Ectodermal cell (in vitro differentiated cells): Measurements from ENCODE around the gene FAM163A.
"Not testable (repeated sequence)": the region's sequence is repeated elsewhere in the genome, so short reads cannot be mapped to it uniquely, and the experiment has no call there.

Source experiments
- H3K27ac ChIP-seq: 2 replicates; pipeline ENCODE4 v1.7.0; 2013; ENCODE audit warnings: mild to moderate bottlenecking, low read depth, low read length; ENCODE audit not compliant: insufficient read depth, poor library complexity, severe bottlenecking
- H3K27me3 ChIP-seq: 2 replicates; pipeline ENCODE4 v1.7.0; 2013; ENCODE audit warnings: mild to moderate bottlenecking, low read length; ENCODE audit not compliant: insufficient read depth, control insufficient read depth, poor library complexity, severe bottlenecking
- H3K36me3 ChIP-seq: one replicate; pipeline ENCODE4 v1.7.0; 2013; ENCODE audit warnings: low read length; ENCODE audit not compliant: control insufficient read depth, insufficient read depth
- H3K4me1 ChIP-seq: one replicate; pipeline ENCODE4 v1.7.0; 2013; ENCODE audit warnings: low read length; ENCODE audit not compliant: control insufficient read depth, insufficient read depth
- H3K4me3 ChIP-seq: 2 replicates; pipeline ENCODE4 v1.7.0; 2013; ENCODE audit warnings: low read depth, low read length, control low read depth; ENCODE audit not compliant: insufficient read depth
- H3K9me3 ChIP-seq: 2 replicates; pipeline ENCODE4 v1.7.0; 2013; ENCODE audit warnings: mild to moderate bottlenecking, low read length, moderate library complexity; ENCODE audit not compliant: control insufficient read depth
- WGBS, 2 experiments: methylation state at CpG; one replicate each; pipeline ENCODE4 v1.1.7; 2013; ENCODE audit warnings: missing lambda C conversion rate in 2 of 2; 5-methylcytosine and 5-hydroxymethylcytosine counted together

The FAM163A gene

DNA sequence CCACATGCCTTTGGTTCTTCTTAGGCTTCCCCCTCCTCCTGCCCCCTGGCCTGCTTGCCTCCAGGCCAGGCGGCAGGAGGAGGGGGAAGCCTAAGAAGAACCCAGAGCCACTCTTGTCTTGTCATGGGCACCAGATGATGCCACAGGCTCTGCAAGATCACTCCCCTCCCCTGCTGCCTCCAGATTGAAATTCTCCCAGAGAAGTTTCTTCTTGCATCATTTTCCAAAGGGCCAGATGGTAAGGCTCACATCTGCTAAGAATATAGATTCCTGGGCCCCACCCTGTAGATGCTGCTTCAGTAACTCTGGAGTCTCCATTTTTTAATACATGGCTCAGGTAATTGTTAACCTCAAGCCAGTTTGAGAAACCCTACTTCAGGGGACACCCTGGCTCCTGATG, 60.8 kb downstream of the FAM163A start:
- WGBS, 2 experiments: 82 to 86% methylated on average over 1 of the region's 1 CpG

DNA sequence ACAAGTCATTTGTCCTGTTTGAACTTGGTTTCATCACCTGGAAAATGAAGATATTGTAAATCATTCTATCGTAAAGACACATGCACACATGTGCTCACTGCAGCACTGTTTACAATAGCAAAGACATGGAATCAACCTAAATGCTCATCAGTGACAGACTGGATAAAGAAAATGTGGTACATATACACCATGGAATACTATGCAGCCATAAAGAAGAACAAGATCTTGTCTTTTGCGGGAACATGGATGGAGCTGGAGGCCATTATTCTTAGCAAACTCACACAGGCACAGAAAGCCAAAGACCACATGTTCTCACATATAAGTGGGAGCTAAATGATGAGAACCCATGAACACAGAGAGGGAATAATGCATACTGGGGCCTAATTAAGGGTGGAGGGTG, 61.3 kb downstream of the FAM163A start:
- not testable (repeated sequence) for H3K27me3 ChIP-seq, H3K4me1 ChIP-seq, H3K4me3 ChIP-seq, H3K27ac ChIP-seq, H3K36me3 ChIP-seq, H3K9me3 ChIP-seq
- 86 to 90% methylated on average over 1 to 2 of the region's 2 CpGs for WGBS, 2 experiments

More for the DNA sequence above, 60.8 kb downstream of the FAM163A start:
- H3K9me3 ChIP-seq: no peaks in the 10 kb centered on the region
- no peaks in the 10 kb centered on the region for H3K4me1 ChIP-seq
- H3K36me3 ChIP-seq: no peaks in the 10 kb centered on the region
- no peak overlapping the region for H3K27ac ChIP-seq
- H3K4me3 ChIP-seq: no peak overlapping the region
- H3K27me3 ChIP-seq: no peaks in the 10 kb centered on the region

GRCh38 chr1:179805291-179806195, 62.5 kb downstream of the FAM163A start:
- Histone ChIP-seq H3K36me3 (no peaks in the 10 kb centered on the region), H3K27me3 (no peaks in the 10 kb centered on the region), H3K9me3 (no peaks in the 10 kb centered on the region), H3K4me1 (no peaks in the 10 kb centered on the region), H3K4me3 (no peak overlapping the region), H3K27ac (no peak overlapping the region)
- 93 to 94% methylated on average over 19 of the region's 19 CpGs for WGBS, 2 experiments

DNA sequence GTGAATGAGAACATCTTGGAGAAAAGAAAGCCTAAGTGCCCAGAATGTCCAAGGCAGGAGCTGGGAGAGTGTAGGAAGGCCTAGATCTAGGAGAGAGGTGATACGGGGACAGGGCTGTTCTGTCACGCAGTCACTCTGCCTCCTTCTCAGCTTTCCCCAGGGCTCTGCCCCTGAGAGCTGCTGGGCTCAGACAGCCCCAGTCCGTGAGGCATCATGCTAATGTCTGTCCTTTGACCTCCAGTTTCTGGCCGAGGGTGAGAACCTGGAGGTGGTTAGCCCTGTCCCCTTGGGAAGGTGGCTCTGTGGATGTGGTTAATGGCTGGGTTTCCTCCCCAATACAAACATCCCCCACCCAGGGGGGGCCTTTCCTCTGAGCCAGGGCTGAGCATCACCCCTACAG, 63.2 kb downstream of the FAM163A start:
- no peak overlapping the region for H3K27ac ChIP-seq
- H3K4me1 ChIP-seq: no peaks in the 10 kb centered on the region
- H3K4me3 ChIP-seq: no peak overlapping the region
- WGBS, 2 experiments: 77 to 78% methylated on average over 3 to 4 of the region's 4 CpGs
- H3K27me3 ChIP-seq: no peaks in the 10 kb centered on the region
- H3K36me3 ChIP-seq: no peaks in the 10 kb centered on the region
- no peaks in the 10 kb centered on the region for H3K9me3 ChIP-seq

DNA sequence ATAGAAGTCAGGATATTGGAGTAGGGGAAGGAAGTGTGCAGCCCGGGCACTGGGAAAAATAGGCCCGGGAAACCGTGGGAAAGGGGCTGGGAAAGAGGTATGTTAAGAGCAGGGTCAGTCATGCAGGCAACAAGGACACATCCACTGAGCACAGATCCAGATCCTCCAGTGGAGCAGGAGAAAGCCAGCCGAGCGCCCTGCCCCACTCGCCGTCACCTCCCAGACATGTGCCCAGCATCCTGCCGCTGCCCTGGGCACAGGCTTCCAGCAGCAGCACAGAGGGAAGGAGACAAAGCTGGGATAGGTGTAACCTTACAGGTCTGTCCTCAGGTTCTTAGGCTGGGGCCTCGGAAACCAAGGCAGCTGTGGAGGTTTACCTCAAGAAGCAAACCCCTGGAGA, 64.2 kb downstream of the FAM163A start:
- H3K4me1 ChIP-seq: no peaks in the 10 kb centered on the region
- no peak overlapping the region for H3K27ac ChIP-seq
- no peak overlapping the region for H3K4me3 ChIP-seq
- H3K9me3 ChIP-seq: no peaks in the 10 kb centered on the region
- H3K27me3 ChIP-seq: no peaks in the 10 kb centered on the region
- 89 to 92% methylated on average over 9 of the region's 9 CpGs for WGBS, 2 experiments
- H3K36me3 ChIP-seq: no peaks in the 10 kb centered on the region

- Histone ChIP-seq H3K27ac (no peak overlapping the region), H3K27me3 (no peaks in the 10 kb centered on the region), H3K36me3 (no peaks in the 10 kb centered on the region), H3K4me1 (no peaks in the 10 kb centered on the region), H3K9me3 (no peaks in the 10 kb centered on the region), H3K4me3 (no peak overlapping the region)
- 90 to 94% methylated on average over 11 of the region's 11 CpGs for WGBS, 2 experiments
Observed at GRCh38 chr1:179807691-179808485, 64.8 kb downstream of the FAM163A start.

GRCh38 chr1:179808503-179808902, 65.4 kb downstream of the FAM163A start:
- Histone ChIP-seq H3K4me3 (no peak overlapping the region), H3K4me1 (no peaks in the 10 kb centered on the region), H3K27me3 (no peaks in the 10 kb centered on the region), H3K36me3 (no peaks in the 10 kb centered on the region), H3K27ac (no peak overlapping the region), H3K9me3 (no peaks in the 10 kb centered on the region)
- 86 to 95% methylated on average over 1 of the region's 1 CpG for WGBS, 2 experiments

- Histone ChIP-seq H3K36me3 (no peaks in the 10 kb centered on the region), H3K27me3 (no peaks in the 10 kb centered on the region), H3K4me1 (no peaks in the 10 kb centered on the region), H3K27ac (no peak overlapping the region), H3K4me3 (no peak overlapping the region), H3K9me3 (no peaks in the 10 kb centered on the region)
- 49 to 53% methylated on average over 14 of the region's 14 CpGs for WGBS, 2 experiments
Observed at GRCh38 chr1:179809506-179810366, 66.6 kb downstream of the FAM163A start.

- Histone ChIP-seq H3K9me3 (no peaks in the 10 kb centered on the region), H3K4me1 (peaks cover 4% of the 10 kb centered on the region), H3K27me3 (peaks cover 4% of the 10 kb centered on the region), H3K27ac (no peak overlapping the region), H3K36me3 (no peaks in the 10 kb centered on the region), H3K4me3 (no peak overlapping the region)
- 86 to 93% methylated on average over 7 of the region's 7 CpGs for WGBS, 2 experiments
Observed at GRCh38 chr1:179810367-179810715, 67.2 kb downstream of the FAM163A start.
